Measurements from ENCODE around the gene TARBP2.

GRCh38 chr12:53538209-53538689, 37.2 kb downstream of the TARBP2 start:
- TF ChIP-seq MYC (IDR thresholded peaks at IDR 0.05; ENCODE audit: low read depth, low read length) (no peak), CTCF (IDR thresholded peaks at IDR 0.05; ENCODE audit: low read depth, low read length) (no peak)
